GM18502 (cell line): ENCODE measurements around the gene SLC7A8.
"Not testable (repeated sequence)": the region's sequence is repeated elsewhere in the genome, so short reads cannot be mapped to it uniquely, and the experiment has no call there.

ENCODE experiments used
- ATAC-seq: cut with Tn5 transposase; IDR thresholded peaks from one replicate; pipeline ENCODE4 v1.9.1; 2021; ENCODE audit warnings: mild to moderate bottlenecking; ENCODE audit not compliant: unreplicated experiment, poor library complexity

Gene SLC7A8

DNA sequence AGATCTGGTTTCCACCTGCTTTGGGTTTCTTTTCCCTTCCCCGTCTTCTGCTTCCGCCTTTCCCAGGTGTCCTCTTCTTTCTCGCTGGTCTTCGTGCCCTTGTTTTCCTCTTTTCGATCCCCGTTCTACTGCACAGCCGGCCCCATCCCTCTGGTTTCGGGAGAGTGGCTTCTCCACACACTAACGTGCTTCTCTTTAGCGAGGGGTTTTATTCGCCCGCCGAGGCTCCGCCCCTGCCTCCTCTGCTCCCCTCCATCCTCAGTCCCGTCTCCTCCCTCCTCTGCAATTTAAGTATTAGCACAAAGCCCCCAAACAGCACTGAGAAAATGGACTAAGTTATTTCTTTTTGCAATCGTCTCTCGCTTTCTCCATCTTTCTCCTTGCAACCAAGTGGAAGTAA lies at the start of gene SLC7A8:
SLC7A8 (minus strand) TSS at position 182 of the 400 bp plus-strand sequence. CDS start 746 bp downstream, outside the sequence.
- ATAC-seq, result no peak

DNA sequence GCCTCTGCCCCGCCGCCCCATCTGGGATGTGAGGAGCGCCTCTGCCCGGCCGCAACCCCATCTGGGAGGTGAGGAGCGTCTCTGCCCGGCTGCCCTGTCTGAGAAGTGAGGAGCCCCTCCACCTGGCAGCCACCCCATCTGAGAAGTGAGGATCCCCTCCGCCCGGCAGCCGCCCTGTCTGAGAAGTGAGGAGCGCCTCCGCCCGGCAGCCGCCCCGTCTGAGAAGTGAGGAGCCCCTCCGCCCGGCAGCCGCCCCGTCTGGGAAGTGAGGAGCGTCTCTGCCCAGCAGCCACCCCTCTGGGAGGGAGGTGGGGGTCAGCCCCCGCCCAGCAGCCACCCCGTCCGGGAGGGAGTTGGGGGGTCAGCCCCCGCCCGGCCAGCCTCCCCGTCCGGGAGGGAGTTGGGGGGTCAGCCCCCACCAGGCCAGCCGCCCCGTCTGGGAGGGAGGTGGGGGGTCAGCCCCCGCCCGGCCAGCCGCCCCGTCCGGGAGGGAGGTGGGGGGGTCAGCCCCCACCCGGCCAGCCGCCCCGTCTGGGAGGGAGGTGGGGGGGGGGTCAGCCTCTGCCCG lies 48.9 kb upstream of the SLC7A8 start:
- ATAC-seq, result not testable (repeated sequence)

DNA sequence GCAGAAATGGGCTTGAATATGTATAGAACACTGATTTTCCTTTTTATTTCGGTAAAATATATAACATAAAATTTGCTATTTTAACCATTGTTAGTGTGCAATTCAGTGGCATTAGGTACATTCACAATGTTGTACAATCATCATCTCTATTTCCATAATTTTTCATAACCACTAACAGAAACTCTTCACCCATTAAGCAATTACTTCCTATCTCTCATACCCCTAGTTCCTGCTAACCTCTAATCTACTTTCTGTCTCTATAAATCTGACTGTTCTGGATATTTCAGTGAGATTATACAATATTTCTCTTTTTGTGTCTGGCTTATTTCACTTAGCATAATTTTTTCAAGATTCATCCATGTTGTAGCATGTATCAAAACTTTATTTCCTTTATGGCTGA lies 45.4 kb upstream of the SLC7A8 start:
- ATAC-seq, result no peak

DNA sequence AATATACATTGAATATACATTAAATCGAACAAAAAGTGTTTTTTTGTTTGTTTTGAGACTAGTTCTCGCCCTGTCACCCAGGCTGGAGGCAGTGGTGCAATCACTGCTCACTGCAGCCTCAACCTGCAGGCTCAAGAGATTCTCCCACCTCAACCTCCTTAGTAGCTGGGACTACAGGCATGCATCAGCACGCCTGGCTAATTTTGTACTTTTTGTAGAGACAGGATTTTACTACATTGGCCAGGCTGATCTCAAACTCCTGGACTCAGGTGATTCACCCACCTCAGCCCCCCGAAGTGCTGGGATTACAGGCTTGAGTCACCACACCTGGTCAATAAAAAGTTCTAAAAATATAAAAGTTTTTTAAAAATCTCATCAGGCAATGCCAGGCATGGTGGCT lies 44.1 kb upstream of the SLC7A8 start:
- ATAC-seq, result no peak

DNA sequence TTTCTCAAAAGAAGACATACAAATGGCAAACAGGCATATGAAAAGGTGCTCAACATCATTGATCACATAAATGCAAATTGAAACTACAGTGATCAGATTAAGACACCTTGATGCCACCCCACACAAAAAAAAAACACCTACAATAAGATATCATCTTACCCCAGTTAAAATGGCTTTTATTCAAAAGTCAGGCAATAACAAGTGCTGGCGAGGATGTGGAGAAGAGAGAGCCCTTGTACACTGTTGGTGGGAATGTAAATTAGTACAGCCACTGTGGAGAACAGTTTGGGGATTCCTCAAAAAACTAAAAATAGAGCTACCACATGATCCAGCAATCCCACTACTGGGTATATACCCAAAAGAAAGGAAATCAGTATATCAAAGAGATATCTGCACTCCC lies 41.5 kb upstream of the SLC7A8 start:
- ATAC-seq, result not testable (repeated sequence)

DNA sequence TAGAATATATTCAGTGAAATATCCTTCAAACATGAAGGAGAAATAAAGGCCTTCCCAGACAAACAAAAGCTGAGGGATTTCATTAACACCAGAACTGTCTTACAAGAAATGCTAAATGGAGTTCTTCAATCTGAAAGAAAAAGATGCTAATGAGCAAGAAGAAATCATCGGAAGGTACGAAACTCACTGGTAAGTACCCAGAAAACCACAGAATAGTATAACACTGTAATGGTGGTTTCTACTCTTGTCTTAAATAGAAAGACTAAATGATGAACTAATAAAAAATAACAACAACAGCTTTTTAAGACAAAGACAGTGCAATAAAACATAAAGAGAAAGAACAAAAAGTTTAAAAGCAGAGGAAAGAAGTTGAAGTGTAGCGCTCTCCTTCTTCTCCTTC lies 35.6 kb upstream of the SLC7A8 start:
- no peak for ATAC-seq

DNA sequence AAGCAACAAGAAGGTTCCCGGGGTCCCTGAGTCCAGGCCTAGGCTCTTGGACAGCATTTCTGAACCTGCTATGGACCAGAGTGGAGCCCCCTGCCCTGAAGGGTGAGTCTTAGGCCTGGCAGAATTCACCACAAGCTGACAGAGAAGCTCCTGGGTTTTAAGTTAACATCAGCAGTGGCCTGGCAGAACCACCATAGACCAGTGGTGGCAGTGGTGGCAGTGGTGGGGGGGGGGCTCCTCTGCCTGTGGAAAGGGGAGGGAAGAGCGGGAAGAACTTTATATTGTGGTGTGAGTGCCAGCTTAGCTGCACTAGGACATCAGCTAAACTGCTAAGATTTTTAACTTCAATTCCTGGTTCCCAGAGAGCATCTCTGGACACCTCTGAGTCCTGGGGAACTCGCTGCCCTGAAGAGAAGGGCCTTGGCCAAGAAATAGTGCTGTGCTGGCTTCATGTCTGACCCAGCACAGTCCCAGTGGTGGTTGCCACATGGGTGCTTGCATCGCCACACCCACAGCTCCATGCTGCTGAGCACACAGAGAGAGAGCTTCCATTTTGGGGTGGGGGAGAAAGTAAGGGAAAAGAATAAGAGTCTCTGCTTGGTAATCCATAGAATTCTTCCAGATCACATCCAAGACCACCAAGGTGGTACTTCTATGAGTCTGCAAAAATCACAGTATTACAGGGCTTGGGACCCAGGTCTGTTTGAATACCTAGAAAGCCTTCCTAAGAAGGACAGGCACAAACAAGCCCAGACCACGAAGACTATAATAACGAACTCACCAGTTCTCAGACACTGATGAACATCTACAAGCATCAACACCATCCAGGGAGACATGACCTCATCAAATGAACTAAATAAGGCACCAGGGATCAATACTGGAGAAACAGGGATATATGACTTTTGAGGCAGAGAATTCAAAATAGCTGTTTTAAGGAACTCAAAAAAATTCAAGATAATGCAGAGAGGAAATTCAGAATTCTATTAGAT lies 33.9 kb upstream of the SLC7A8 start:
- ATAC-seq, result no peak

DNA sequence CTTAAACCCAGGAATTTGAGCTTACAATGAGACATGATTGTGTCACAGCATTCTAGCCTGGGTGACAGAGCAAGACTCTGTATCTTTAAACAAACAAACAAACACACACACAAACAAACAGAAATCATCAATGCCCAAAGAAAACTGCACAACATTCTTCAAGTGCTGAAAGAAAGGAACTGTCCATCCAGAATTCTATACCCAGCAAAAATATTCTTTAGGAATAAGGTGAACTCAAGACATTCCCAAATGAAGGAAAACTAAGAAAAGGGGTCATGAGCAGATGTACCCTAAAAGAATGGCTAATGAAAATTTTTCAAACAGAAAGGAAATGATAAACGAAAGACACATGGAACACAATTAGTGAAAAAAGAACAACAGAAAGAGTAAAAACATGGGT lies 32.0 kb upstream of the SLC7A8 start:
- ATAC-seq, result no peak

DNA sequence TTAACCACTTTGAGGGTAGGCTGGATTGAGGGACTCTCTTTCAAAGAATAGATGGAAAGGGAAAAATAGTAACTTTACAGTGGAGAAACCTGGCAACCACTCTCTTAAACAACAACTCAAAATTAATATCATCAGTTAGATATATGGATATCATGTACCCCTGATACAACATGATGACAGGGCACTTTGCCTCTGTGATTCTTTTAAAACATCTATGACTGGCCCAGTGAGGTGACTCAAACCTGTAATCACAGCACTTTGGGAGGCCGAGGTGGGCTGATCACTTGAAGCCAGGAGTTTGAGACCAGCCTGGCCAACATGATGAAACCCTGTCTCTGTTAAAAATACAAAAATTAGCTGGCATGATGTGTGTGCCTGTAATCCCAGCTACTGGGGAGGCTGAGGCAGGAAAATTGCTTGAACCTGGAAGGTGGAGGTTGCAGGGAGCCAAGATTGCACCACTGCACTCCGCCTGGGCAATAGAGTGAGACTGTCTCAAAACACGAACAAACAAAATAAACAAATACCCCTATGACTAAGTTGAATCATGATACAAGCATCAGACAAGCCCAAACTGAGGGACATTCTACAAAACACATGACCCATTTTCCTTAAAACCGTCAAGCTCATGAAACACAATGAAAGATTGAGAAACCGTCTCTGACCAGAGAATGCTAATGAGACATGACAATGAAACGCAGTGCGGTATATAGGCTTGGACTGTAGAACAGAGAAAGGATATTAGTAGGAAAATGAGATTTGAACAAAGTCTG lies 26.4 kb upstream of the SLC7A8 start:
- ATAC-seq, result no peak

DNA sequence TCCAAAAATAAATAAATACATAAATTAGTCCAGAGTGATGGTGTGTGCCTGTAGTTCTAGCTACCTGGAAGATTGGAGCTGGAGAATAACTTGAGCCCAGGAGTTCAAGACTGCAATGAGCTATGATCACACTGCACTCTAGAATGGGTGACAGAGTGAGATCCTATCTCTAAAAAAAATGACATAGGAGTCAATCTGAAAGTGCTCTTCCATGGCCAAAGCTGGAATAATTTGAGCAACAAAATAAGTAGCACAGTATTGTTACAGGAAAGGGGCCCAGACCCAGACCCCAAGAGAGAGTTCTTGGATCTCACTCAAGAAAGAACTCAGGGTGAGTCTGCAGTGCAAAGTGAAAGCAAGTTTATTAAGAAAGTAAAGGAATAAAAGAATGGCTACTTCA lies 24.9 kb upstream of the SLC7A8 start:
- ATAC-seq, result no peak

DNA sequence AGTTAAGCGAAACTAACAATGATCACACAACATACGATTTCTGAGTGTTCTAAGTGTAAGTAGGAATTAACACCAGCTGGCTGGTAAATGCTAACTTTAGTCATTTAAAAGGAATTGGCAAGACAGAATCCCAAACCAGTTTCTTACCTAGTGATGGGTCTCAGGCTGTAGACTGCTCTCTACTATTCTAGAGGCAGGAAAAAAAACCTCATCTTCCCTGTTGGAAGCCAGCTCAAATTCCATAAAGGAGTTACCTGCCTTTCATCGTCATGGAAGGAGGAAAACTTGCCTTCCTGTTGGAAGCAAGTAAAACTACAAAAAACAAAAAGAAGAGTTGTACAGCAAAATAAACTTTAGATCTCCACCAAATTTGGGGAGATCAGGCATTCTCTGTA lies 23.7 kb upstream of the SLC7A8 start:
- ATAC-seq, result no peak

DNA sequence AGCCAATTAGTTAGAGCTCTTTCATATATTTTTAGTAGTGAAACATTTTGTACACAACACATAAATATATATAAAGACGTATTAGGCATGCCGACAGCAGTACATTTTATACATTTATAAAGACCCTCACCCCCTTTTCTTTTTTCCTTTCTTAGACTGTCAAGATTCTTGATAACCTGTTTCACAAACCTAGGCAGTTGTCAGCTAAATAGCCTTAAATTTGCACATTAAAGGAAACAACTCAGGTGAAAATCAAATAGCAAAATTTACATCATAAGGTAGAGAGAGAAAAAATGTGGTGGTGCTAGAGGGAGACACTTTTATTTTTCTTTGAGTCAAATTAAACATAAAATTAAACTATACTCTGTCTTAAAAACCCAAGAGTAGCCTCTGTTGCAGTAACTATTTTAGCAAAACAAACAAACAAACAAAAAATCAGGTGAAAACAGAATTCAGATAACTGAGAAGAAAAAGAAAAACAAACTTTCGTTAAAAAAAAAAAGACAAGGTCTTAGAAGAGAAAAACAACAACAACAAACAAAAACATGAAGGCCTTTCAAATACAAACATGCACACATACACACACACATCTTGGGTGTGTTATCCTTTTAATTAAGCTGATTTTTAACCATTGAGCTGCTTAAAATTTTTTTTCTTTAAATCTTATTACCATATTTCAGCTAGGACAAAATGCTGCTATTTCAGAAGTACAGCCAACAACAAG lies 23.1 kb upstream of the SLC7A8 start:
- ATAC-seq, result no peak

DNA sequence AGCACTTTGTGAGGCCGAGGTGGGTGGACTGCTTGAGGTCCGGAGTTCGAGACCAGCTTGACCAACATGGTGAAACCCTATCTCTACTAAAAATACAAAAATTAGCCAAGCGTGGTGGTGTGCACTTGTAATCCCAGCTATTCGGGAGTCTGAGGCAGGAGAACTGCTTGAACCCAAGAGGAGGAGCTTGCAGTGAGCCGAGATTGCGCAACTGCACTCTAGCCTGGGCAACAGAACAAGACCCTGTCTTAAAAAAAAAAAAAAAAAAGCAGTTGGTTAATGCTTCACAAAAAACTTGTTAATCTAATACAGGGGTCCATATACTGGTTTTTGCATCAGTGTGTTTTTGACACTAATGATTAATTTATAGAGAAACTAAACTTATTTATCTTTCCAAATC lies 18.5 kb upstream of the SLC7A8 start:
- no peak for ATAC-seq

DNA sequence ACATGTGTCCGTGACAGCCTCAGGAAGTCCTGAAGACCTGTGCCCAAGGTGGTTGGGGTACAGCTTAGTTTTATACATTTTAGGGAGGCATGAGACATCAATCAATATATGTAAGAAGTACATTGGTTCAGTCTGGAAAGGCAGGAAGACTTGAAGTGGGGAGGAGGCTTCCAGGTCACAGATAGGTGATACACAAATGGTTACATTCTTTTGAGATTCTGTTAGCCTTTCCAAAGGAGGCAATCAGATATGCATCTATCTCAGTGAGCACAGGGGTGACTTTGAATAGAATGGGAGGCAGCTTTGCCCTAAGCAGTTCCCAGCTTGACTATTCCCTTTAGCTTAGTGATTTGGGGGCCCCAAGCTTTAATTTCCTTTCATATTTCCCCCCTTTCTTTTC lies 15.7 kb upstream of the SLC7A8 start:
- not testable (repeated sequence) for ATAC-seq

DNA sequence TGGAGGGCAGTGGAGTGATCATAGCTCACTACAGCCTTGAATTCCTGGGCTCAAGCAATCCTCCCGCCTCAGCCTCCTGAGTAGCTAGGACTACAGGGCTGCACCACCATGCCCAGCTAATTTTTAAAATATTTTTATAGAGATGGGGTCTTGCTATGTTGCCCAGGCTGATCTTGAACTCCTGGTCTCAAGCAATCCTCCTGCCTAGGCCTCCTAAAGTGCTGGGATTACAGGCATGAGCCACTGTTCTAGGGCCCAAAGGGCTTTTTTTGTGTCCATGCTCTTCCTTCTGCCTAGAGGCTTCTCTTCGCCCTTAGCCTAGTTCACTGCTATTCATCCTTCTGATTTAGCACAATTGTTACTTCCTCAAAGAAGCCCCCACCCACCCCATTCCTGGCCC lies 13.0 kb upstream of the SLC7A8 start:
- not testable (repeated sequence) for ATAC-seq

DNA sequence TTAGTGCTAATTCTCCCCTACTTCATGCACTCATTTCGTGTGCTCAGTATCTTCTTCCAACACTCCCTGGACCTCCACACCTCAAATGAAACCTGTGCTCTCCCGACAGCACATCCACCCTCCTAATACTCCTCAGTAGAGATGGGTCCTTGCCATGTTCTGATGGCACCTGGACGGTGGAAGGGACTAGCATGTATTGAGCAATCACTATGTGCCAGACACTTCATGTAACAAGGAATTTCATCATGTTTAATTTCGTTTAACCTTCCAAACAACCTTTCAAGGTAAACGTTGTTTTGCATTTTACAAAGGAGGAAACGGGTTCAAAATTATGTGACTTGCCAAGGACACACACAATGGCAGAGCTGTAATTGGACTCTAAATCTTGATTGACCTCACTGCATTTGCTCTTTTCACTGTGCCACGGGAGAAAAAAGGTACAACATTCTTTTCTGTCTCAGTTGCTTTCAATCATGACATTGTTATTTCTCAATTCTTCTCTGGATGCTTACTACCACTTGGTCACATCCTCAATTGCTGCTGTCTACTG lies 12.2 kb upstream of the SLC7A8 start:
- ATAC-seq, result no peak

DNA sequence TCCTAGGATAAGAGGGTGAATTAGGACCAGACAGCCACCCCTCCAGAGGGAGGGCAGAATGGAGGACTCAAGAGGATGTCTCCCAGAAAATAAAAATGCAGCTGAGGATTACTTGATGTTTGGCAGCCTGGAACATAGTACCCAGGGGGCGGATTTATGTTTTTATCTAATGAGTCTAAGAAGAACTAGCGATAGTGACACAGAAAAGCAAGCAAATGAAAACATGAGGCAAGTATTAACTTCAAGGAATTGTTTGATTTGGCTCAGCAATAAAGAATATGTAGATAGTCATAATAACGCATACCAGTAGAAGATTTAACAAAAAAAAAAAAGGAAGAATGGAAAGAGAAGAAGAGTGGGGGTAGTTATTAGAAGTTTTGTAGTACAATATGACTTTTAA lies 10.0 kb upstream of the SLC7A8 start:
- no peak for ATAC-seq

DNA sequence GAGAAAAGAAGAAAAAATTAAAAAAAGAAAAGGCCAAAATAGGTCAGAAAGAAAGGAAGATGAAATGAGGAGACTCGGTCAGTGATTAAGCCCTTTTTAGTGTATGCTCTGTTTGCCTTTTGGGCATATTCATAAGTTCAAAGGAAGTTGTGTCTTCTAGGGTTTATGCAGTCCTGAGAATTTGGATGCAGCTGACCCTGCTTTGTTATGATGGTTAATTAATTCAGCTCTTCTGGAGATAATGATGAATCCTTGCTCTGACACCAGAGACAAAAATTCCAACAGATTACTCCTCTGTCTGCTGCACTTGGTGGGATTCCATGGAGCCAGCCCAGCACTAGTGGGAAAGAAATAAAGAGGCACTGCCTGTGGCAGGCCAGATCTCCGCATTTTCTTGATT lies 4.5 kb upstream of the SLC7A8 start:
- ATAC-seq, result no peak

DNA sequence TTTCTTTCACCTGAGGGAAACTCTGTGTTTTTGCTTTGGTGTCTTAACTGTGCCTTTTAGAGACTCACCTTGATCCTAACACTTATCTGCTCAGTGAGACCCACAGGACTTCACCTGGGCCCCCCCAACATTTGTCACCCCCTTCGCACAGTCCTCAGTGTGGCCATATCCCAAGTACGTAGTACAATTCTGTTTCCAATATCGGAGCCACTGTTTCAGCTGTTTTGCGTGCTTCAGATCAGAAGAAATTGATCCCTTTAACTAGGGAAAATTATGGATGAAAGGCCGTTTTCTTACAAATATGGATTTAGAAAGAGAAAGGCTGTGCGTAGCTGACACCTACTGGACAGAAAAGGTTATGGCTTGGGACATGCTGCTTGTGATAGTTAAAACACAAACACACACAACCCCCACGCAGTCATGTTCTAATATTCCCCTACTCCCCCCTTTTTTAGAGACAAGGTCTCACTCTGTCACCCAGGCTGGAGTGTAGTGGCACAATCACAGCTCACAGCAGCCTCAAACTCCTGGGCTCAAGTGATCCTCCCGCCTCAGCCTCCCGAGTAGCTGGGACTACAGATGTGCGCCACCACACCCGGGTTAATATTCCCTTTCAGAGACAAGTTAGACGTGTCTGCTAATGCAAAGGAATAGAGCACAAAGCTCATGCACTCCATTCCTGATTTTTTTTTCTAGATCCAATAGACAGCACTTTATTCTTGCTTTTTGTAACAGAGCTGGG lies 3.6 kb upstream of the SLC7A8 start:
- ATAC-seq, result no peak
